Peyer's patch (tissue), 4 donors: ENCODE results near the gene NTF3. TPM values are rescaled to one million over a fixed set of nuclear protein-coding genes. Genes with fewer than 3 reads are reported as not detected.

Experiments
- DNase-seq, 3 donors: peaks; one replicate each; pipeline ENCODE4 v3.0.0-alpha.2; 2017 to 2019
- H3K27ac ChIP-seq, 4 donors: fragments of 200-600 bp; sonication (generic); one replicate each; pipeline ENCODE4 v1.5.1; 2016 to 2019
- H3K27me3 ChIP-seq, 2 donors: fragments of 200-600 bp; sonication (generic); one replicate each; pipeline ENCODE4 v1.5.1; 2019
- H3K36me3 ChIP-seq, 3 donors: fragments of 200-600 bp; sonication (generic); one replicate each; pipeline ENCODE4 v1.5.1; 2016 to 2019
- H3K4me1 ChIP-seq, 4 donors: fragments of 200-600 bp; sonication (generic); one replicate each; pipeline ENCODE4 v1.5.1; 2016 to 2019
- H3K4me3 ChIP-seq, 4 donors: fragments of 200-600 bp; sonication (generic); 1 replicate in 3 of 4; 2 replicates in 1 of 4; pipeline ENCODE4 v1.5.1; 2016 to 2019; ENCODE audit warnings: mild to moderate bottlenecking in 1 of 4
- H3K9me3 ChIP-seq, 4 donors: fragments of 200-600 bp; sonication (generic); one replicate each; pipeline ENCODE4 v1.5.1; 2016 to 2019; ENCODE audit warnings: mild to moderate bottlenecking in 1 of 4
- CTCF ChIP-seq, 6 experiments: fragments of 450-650 bp in 4 of 6; fragments of 200-600 bp in 2 of 6; sonication (generic) in 1 of 6; IDR thresholded peaks; one replicate each; pipeline ENCODE4 v1.5.1; 2017 to 2019; ENCODE audit warnings: antibody characterized with exemption in 6 of 6, mild to moderate bottlenecking in 3 of 6, moderate library complexity in 1 of 6
- POLR2A ChIP-seq, 2 donors: fragments of 450-650 bp; IDR thresholded peaks; one replicate each; pipeline ENCODE4 v1.5.1; 2017; ENCODE audit warnings: antibody characterized with exemption in 2 of 2, mild to moderate bottlenecking in 2 of 2, moderate library complexity in 2 of 2
- total RNA-seq, 4 donors: library from RNA; depleted of rRNA; stranded (reverse); fragments of >200 nt; gene quantifications; one replicate each; pipeline ENCODE4 v1.1.0, GENCODE V29; 2016

The NTF3 gene
- total RNA-seq, 4 donors from 2014 or later = 1.4 TPM; not detected in 3

GRCh38 chr12:5479761-5480160, 47.9 kb downstream of the NTF3 start:
- DNase-seq = no peak
- Histone ChIP-seq H3K9me3 (no peaks in the 10 kb centered on the region), H3K27me3 (no peaks in the 10 kb centered on the region), H3K27ac (no peak overlapping the region), H3K4me1 (no peaks in the 10 kb centered on the region), H3K36me3 (no peaks in the 10 kb centered on the region), H3K4me3 (no peak overlapping the region)
- no peak for TF ChIP-seq POLR2A (IDR thresholded peaks at IDR 0.05)
- no peak for TF ChIP-seq CTCF (IDR thresholded peaks at IDR 0.05)

GRCh38 chr12:5480218-5480937, 48.5 kb downstream of the NTF3 start:
- TF ChIP-seq CTCF (IDR thresholded peaks at IDR 0.05) (no peak), POLR2A (IDR thresholded peaks at IDR 0.05) (no peak)
- Histone ChIP-seq H3K9me3 (no peaks in the 10 kb centered on the region), H3K4me1 (no peaks in the 10 kb centered on the region), H3K4me3 (no peak overlapping the region), H3K27ac (no peak overlapping the region), H3K27me3 (no peaks in the 10 kb centered on the region), H3K36me3 (no peaks in the 10 kb centered on the region)
- no peak for DNase-seq

DNA sequence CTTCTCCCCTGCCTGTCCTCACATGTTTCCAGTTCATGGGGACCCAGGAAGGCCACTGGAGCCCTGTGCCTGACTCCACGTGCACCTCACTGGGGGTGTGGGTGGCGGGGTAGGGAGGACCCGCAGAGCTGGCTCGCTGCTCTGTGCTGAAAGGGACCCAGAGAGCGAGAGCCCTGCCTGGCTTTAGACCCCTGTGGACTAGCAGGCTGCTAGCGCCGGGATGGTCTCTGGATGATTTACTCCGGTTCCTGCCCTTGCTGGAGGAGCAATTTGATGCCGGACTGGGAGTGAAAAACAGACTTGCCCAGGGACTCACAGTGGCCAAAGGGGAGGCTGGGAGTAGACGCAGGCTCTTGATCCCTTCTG, 49.0 kb downstream of the NTF3 start:
- no peak for DNase-seq
- Histone ChIP-seq H3K9me3 (no peaks in the 10 kb centered on the region), H3K27ac (no peak overlapping the region), H3K4me1 (no peaks in the 10 kb centered on the region), H3K27me3 (no peaks in the 10 kb centered on the region), H3K4me3 (no peak overlapping the region), H3K36me3 (no peaks in the 10 kb centered on the region)
- TF ChIP-seq POLR2A (IDR thresholded peaks at IDR 0.05) (no peak), CTCF (IDR thresholded peaks at IDR 0.05) (no peak)

- TF ChIP-seq CTCF (IDR thresholded peaks at IDR 0.05) (no peak), POLR2A (IDR thresholded peaks at IDR 0.05) (no peak)
- no peaks in the 10 kb centered on the region for H3K4me1 ChIP-seq
- no peak overlapping the region for H3K27ac ChIP-seq
- H3K4me3 ChIP-seq = no peak overlapping the region
- no peaks in the 10 kb centered on the region for H3K9me3 ChIP-seq
- H3K27me3 ChIP-seq = no peaks in the 10 kb centered on the region
- H3K36me3 ChIP-seq = no peaks in the 10 kb centered on the region
- no peak for DNase-seq
Measured at GRCh38 chr12:5481645-5482044, 49.7 kb downstream of the NTF3 start.

GRCh38 chr12:5484426-5484825, 52.5 kb downstream of the NTF3 start:
- Histone ChIP-seq H3K27me3 (no peaks in the 10 kb centered on the region), H3K9me3 (no peaks in the 10 kb centered on the region), H3K4me3 (no peak overlapping the region), H3K4me1 (no peaks in the 10 kb centered on the region), H3K27ac (no peak overlapping the region), H3K36me3 (no peaks in the 10 kb centered on the region)
- TF ChIP-seq POLR2A (IDR thresholded peaks at IDR 0.05) (no peak), CTCF (IDR thresholded peaks at IDR 0.05) (no peak)
- no peak for DNase-seq

DNA sequence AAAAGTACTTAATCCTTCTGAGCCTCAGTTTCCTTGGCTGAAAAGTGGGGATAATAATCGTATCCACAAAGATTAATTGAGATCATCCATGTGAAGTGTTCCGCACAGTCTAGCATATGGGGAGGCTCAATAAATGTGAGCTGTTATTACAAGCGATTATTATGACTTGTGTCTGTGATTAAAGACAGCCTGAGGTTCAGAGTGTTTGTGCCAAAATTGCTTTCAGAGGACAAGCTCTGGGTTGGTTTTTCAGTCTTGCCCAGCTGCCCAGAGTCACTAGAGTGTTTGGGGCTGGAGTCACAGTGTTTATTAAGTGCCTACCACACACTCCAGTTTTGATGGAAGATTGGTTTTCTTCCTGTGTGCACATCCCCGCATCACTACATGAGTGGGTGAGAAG, 53.5 kb downstream of the NTF3 start:
- TF ChIP-seq POLR2A (IDR thresholded peaks at IDR 0.05) = no peak
- TF ChIP-seq CTCF (IDR thresholded peaks at IDR 0.05) = no peak
- DNase-seq = no peak
- H3K4me1 ChIP-seq = no peaks in the 10 kb centered on the region
- no peaks in the 10 kb centered on the region for H3K27me3 ChIP-seq
- H3K36me3 ChIP-seq = no peaks in the 10 kb centered on the region
- H3K4me3 ChIP-seq = no peak overlapping the region
- no peak overlapping the region for H3K27ac ChIP-seq
- no peaks in the 10 kb centered on the region for H3K9me3 ChIP-seq
